Common myeloid progenitor, CD34-positive (primary cell): ENCODE data around the gene POU2AF3.

Experiments used
- CTCF ChIA-PET: fragments of 350-600 bp; sonication (Branson Sonifier 250); formaldehyde crosslinking; loops from one replicate; lab custom pipeline; 2021; ENCODE audit warnings: antibody characterized with exemption; lab: Charles Lee
- POLR2A ChIA-PET: fragments of 350-600 bp; sonication (Branson Sonifier 250); formaldehyde crosslinking; loops from one replicate; lab custom pipeline; 2021; ENCODE audit warnings: antibody characterized with exemption; lab: Charles Lee
- DNase-seq, 3 donors: peaks; one replicate each; pipeline versions ENCODE4 v3.0.0 to v3.0.0-alpha.2; 2013
- H3K27ac ChIP-seq, 2 experiments: 1 replicate in 1 of 2; 2 replicates in 1 of 2; pipeline ENCODE4 v1.7.0; 2013; ENCODE audit warnings: inconsistent platforms in 2 of 2, low read length in 2 of 2, mild to moderate bottlenecking in 2 of 2, low read depth in 1 of 2, moderate library complexity in 1 of 2; ENCODE audit not compliant: severe bottlenecking in 2 of 2, insufficient read depth in 1 of 2, poor library complexity in 1 of 2
- H3K27me3 ChIP-seq, 5 experiments: replicated peaks in 2 of 5; 1 replicate in 3 of 5; 2 replicates in 2 of 5; pipeline versions ENCODE4 v1.6.1 to v1.7.0; 2013; ENCODE audit warnings: low read length in 4 of 5, mild to moderate bottlenecking in 2 of 5, moderate library complexity in 2 of 5, inconsistent platforms in 1 of 5; ENCODE audit not compliant: insufficient read depth in 5 of 5, control insufficient read depth in 4 of 5
- H3K36me3 ChIP-seq, 4 experiments: 1 replicate in 2 of 4; 2 replicates in 2 of 4; pipeline versions ENCODE4 v1.6.1 to v1.7.0; 2013; ENCODE audit warnings: low read length in 3 of 4, control low read depth in 1 of 4, mild to moderate bottlenecking in 1 of 4; ENCODE audit not compliant: control insufficient read depth in 4 of 4, insufficient read depth in 4 of 4
- H3K4me1 ChIP-seq, 4 experiments: 1 replicate in 3 of 4; 2 replicates in 1 of 4; pipeline versions ENCODE4 v1.6.1 to v1.7.1; 2013; ENCODE audit warnings: low read length in 3 of 4, mild to moderate bottlenecking in 3 of 4, control low read depth in 1 of 4, inconsistent platforms in 1 of 4, moderate library complexity in 1 of 4; ENCODE audit not compliant: control insufficient read depth in 4 of 4, insufficient read depth in 4 of 4; ENCODE audit errors: control extremely low read depth in 1 of 4
- H3K4me3 ChIP-seq, 7 experiments: 1 replicate in 4 of 7; 2 replicates in 3 of 7; pipeline versions ENCODE4 v1.5.1 to v1.7.0; 2013; ENCODE audit warnings: mild to moderate bottlenecking in 7 of 7, low read length in 6 of 7, moderate library complexity in 6 of 7, inconsistent platforms in 2 of 7, low read depth in 2 of 7, control low read depth in 1 of 7; ENCODE audit not compliant: insufficient read depth in 4 of 7, control insufficient read depth in 1 of 7; ENCODE audit errors: extremely low read depth in 1 of 7
- H3K9me3 ChIP-seq, 5 experiments: 1 replicate in 4 of 5; 2 replicates in 1 of 5; pipeline versions ENCODE4 v1.6.1 to v1.7.1; 2013; ENCODE audit warnings: low read length in 4 of 5, mild to moderate bottlenecking in 2 of 5, inconsistent platforms in 1 of 5, low read depth in 1 of 5, moderate library complexity in 1 of 5; ENCODE audit not compliant: control insufficient read depth in 4 of 5, insufficient read depth in 2 of 5; ENCODE audit errors: control extremely low read depth in 1 of 5
- WGBS: methylation state at CpG from one replicate; pipeline ENCODE4 v1.1.5; 2013; ENCODE audit not compliant: insufficient coverage; 5-methylcytosine and 5-hydroxymethylcytosine counted together

The POU2AF3 gene

GRCh38 chr11:111325259-111325658 is 26.9 kb downstream of the POU2AF3 start:
- WGBS: 97% methylated on average over 4 of the region's 5 CpGs
- Histone ChIP-seq H3K27me3 (peaks cover 0 to 12% (median 0%) of the 10 kb centered on the region in 5 experiments), H3K4me3 (no peak overlapping the region), H3K9me3 (no peaks in the 10 kb centered on the region), H3K27ac (no peak overlapping the region), H3K4me1 (no peaks in the 10 kb centered on the region), H3K36me3 (no peaks in the 10 kb centered on the region)
- CTCF ChIA-PET: no interaction called here
- DNase-seq: no peak
- POLR2A ChIA-PET: no interaction called here

GRCh38 chr11:111326824-111327223 is 28.5 kb downstream of the POU2AF3 start:
- ChIA-PET CTCF (interaction anchor here (1.1 kb wide), 1 partner anchor 30 kb away, joined by 3 read pairs; no protein-coding TSS in a partner anchor), POLR2A (no interaction called here)
- DNase-seq: no peak
- Histone ChIP-seq H3K27ac (no peak overlapping the region), H3K4me1 (no peaks in the 10 kb centered on the region), H3K36me3 (no peaks in the 10 kb centered on the region), H3K4me3 (no peak overlapping the region), H3K9me3 (no peaks in the 10 kb centered on the region), H3K27me3 (peaks cover 0 to 4% (median 0%) of the 10 kb centered on the region in 5 experiments)
- WGBS: 92% methylated on average over 4 of the region's 4 CpGs

- H3K9me3 ChIP-seq: no peaks in the 10 kb centered on the region
- no peak for DNase-seq
- ChIA-PET POLR2A (no interaction called here), CTCF (interaction anchor here (0.7 kb wide), 1 partner anchor 9 kb away, joined by 3 read pairs; no protein-coding TSS in a partner anchor)
- H3K4me1 ChIP-seq: no peaks in the 10 kb centered on the region
- H3K4me3 ChIP-seq: no peak overlapping the region
- H3K27me3 ChIP-seq: peaks cover 0 to 1% (median 0%) of the 10 kb centered on the region in 5 experiments
- no peaks in the 10 kb centered on the region for H3K36me3 ChIP-seq
- 85% methylated on average over 7 of the region's 8 CpGs for WGBS
- no peak overlapping the region for H3K27ac ChIP-seq
These were observed 29.7 kb downstream of the POU2AF3 start for GRCh38 chr11:111327908-111328624.

DNA sequence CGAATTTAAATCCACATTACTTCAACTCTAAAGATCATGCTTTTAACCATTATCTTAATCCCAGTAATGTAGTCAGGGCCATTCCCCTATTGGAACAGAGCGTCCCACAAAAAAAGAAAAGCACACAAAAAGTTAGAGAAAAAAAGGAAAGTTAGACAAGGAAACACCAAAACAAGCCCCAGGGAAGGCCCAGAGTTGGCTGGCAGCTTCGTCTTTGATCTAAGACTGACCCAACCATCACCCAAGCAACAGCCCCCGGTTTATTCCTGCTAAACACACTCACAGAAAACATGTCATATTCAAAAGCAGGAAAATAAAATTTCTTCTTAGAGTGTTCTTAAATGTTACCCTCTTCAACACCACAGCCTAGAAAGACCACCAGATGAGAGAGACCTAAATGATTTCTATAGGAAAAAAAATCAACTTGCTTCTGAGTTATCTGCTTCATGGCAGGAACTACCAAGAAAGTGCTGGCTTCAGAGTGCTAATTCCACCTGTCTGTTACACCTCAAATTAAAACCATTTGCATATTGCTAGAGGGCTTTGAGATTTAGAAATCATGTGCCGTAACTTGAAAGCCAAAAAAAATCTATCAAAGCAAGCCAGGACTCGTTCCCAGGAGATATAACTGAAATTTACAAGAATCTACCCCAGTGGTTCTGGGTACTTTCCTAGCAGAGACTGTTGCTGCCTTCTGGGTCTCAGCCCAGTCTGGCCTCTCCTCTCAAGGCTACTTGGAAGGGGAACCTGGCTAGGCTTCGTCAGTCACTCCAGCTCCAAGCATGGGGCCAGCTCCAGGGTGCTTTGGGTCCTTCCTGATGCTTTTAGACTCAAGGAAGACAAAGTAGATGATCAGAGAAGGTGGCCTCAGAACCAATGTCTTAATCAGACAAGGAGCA is 31.2 kb downstream of the POU2AF3 start:
- Histone ChIP-seq H3K27me3 (peaks cover 0 to 1% (median 0%) of the 10 kb centered on the region in 5 experiments), H3K27ac (no peak overlapping the region), H3K9me3 (no peaks in the 10 kb centered on the region), H3K4me3 (no peak overlapping the region), H3K36me3 (no peaks in the 10 kb centered on the region), H3K4me1 (no peaks in the 10 kb centered on the region)
- ChIA-PET CTCF (no interaction called here), POLR2A (no interaction called here)
- DNase-seq: no peak
- WGBS: 96% methylated on average over 3 of the region's 7 CpGs

- no peak overlapping the region for H3K27ac ChIP-seq
- H3K4me3 ChIP-seq: no peak overlapping the region
- H3K9me3 ChIP-seq: no peaks in the 10 kb centered on the region
- ChIA-PET CTCF (no interaction called here), POLR2A (no interaction called here)
- 86% methylated on average over 1 of the region's 2 CpGs for WGBS
- peaks cover 0 to 1% (median 0%) of the 10 kb centered on the region in 5 experiments for H3K27me3 ChIP-seq
- H3K4me1 ChIP-seq: no peaks in the 10 kb centered on the region
- no peaks in the 10 kb centered on the region for H3K36me3 ChIP-seq
- DNase-seq: no peak
These were observed 32.0 kb downstream of the POU2AF3 start for GRCh38 chr11:111330234-111330893.

DNA sequence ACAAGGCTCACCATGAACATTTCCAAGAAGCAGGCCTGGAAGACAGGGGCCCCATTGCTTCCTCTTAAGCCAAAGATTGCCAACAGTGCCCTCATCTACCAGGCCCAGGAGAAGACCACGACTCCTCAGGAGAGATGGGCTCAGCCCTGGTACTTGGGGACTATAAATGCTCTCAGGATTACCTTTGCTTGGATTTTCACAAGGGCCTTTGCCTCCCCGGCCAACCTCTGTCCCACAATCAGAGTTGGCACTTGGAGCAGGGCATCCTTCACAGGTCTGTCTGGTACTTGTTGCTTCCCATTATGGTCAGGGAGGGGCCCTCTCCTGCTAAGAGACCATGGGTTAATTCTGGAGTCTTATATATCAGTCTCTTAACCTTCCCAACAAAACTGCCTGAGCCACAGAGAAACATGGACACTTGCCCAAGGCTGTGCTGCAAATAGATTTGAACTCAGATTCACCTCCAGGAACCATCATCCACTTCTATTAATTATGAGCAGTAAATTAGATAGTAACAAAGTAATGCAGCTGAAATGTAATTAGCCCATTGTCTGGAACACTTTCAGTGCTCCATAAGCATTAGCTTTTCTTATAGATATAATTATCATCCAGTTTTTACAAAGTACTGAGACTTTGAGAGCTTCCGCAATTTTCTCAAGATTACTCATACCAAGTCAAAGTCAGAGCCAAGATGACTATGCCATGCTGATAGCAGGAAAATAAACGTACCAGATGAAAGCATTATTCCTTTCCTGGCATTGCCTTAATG is 33.5 kb downstream of the POU2AF3 start:
- no peak for DNase-seq
- CTCF ChIA-PET: interaction anchor here (1.3 kb wide), 2 partner anchors 26 to 51 kb away, joined by 3 to 5 read pairs; no protein-coding TSS in a partner anchor
- Histone ChIP-seq H3K27me3 (peaks cover 0 to 3% (median 0%) of the 10 kb centered on the region in 5 experiments), H3K4me1 (no peaks in the 10 kb centered on the region), H3K9me3 (no peaks in the 10 kb centered on the region), H3K27ac (no peak overlapping the region), H3K4me3 (no peak overlapping the region), H3K36me3 (no peaks in the 10 kb centered on the region)
- POLR2A ChIA-PET: no interaction called here
- WGBS: 100% methylated on average over 3 of the region's 4 CpGs
